ENCODE measurements around the gene PRDM16.

PRDM16 gene

DNA sequence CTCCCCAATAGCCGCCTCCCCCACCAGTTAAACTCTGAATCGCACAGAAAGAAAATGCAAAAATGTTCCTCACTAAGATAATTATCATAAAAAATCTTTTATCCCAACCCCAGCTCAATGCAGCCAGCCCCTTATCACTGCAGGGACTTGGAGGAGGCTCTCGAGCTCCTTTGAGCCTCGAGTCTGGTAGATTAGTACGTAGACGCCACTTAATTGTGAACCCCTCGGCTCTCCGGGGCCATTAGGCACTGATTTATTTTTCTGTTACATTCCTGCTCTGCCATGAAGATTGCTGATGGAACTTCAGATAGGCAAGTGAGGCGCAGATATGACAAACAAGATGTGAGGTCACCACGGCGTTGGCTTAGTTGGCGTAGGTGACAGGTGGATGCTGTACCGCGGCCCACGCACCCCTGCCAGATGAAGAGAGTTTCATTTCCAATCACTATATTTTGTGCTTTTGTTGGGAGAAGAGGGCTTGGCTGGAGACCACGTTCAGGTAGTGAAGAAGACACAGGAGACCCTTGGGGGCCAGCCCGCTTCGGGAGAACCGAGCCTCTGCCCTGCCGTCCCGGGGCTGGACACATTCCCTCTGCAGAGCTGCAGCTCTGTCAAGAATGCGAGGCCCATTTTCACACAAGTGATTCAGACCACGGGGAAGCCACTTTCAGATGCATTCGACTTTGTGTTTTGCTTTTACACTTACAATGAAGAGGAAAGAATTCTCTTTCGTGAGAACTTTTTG lies 329.6 kb downstream of the PRDM16 start:
- no peak for ATAC-seq
- TF ChIP-seq, protein P1, sequence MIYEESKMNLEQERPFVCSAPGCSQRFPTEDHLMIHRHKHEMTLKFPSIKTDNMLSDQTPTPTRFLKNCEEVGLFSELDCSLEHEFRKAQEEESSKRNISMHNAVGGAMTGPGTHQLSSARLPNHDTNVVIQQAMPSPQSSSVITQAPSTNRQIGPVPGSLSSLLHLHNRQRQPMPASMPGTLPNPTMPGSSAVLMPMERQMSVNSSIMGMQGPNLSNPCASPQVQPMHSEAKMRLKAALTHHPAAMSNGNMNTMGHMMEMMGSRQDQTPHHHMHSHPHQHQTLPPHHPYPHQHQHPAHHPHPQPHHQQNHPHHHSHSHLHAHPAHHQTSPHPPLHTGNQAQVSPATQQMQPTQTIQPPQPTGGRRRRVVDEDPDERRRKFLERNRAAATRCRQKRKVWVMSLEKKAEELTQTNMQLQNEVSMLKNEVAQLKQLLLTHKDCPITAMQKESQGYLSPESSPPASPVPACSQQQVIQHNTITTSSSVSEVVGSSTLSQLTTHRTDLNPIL (CRISPR knock-in tag; IDR thresholded peaks at IDR 0.05; ENCODE audit: low read depth) = no peak
- TF ChIP-seq RARB (CRISPR knock-in tag; IDR thresholded peaks at IDR 0.05) = no peak
- TF ChIP-seq PPARA (CRISPR knock-in tag; IDR thresholded peaks at IDR 0.05; ENCODE audit: borderline replicate concordance) = no peak
- TF ChIP-seq GLIS3 (CRISPR knock-in tag; IDR thresholded peaks at IDR 0.05) = no peak
- TF ChIP-seq ZNF565 (CRISPR knock-in tag; conservative IDR thresholded peaks at IDR 0.05; ENCODE audit: low read depth) = no peak
- TF ChIP-seq ZNF70 (CRISPR knock-in tag; IDR thresholded peaks at IDR 0.05) = no peak
- TF ChIP-seq, protein P2, sequence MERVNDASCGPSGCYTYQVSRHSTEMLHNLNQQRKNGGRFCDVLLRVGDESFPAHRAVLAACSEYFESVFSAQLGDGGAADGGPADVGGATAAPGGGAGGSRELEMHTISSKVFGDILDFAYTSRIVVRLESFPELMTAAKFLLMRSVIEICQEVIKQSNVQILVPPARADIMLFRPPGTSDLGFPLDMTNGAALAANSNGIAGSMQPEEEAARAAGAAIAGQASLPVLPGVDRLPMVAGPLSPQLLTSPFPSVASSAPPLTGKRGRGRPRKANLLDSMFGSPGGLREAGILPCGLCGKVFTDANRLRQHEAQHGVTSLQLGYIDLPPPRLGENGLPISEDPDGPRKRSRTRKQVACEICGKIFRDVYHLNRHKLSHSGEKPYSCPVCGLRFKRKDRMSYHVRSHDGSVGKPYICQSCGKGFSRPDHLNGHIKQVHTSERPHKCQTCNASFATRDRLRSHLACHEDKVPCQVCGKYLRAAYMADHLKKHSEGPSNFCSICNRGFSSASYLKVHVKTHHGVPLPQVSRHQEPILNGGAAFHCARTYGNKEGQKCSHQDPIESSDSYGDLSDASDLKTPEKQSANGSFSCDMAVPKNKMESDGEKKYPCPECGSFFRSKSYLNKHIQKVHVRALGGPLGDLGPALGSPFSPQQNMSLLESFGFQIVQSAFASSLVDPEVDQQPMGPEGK (CRISPR knock-in tag; IDR thresholded peaks at IDR 0.05; ENCODE audit: borderline replicate concordance) = no peak
- no peak for TF ChIP-seq ZC3H10 (CRISPR knock-in tag; IDR thresholded peaks at IDR 0.05)
- TF ChIP-seq ZFP30 (CRISPR knock-in tag; IDR thresholded peaks at IDR 0.05) = no peak
- TF ChIP-seq ISL1 (CRISPR knock-in tag; IDR thresholded peaks at IDR 0.05) = no peak
- TF ChIP-seq, protein P3, sequence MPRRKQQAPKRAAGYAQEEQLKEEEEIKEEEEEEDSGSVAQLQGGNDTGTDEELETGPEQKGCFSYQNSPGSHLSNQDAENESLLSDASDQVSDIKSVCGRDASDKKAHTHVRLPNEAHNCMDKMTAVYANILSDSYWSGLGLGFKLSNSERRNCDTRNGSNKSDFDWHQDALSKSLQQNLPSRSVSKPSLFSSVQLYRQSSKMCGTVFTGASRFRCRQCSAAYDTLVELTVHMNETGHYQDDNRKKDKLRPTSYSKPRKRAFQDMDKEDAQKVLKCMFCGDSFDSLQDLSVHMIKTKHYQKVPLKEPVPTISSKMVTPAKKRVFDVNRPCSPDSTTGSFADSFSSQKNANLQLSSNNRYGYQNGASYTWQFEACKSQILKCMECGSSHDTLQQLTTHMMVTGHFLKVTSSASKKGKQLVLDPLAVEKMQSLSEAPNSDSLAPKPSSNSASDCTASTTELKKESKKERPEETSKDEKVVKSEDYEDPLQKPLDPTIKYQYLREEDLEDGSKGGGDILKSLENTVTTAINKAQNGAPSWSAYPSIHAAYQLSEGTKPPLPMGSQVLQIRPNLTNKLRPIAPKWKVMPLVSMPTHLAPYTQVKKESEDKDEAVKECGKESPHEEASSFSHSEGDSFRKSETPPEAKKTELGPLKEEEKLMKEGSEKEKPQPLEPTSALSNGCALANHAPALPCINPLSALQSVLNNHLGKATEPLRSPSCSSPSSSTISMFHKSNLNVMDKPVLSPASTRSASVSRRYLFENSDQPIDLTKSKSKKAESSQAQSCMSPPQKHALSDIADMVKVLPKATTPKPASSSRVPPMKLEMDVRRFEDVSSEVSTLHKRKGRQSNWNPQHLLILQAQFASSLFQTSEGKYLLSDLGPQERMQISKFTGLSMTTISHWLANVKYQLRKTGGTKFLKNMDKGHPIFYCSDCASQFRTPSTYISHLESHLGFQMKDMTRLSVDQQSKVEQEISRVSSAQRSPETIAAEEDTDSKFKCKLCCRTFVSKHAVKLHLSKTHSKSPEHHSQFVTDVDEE (CRISPR knock-in tag; IDR thresholded peaks at IDR 0.05) = no peak
- TF ChIP-seq SNAI2 (CRISPR knock-in tag; IDR thresholded peaks at IDR 0.05) = no peak
- TF ChIP-seq BACH2 (CRISPR knock-in tag; IDR thresholded peaks at IDR 0.05; ENCODE audit: borderline replicate concordance) = no peak
- TF ChIP-seq TCF4 (CRISPR knock-in tag; IDR thresholded peaks at IDR 0.05; ENCODE audit: borderline replicate concordance) = no peak
- TF ChIP-seq, protein P4, sequence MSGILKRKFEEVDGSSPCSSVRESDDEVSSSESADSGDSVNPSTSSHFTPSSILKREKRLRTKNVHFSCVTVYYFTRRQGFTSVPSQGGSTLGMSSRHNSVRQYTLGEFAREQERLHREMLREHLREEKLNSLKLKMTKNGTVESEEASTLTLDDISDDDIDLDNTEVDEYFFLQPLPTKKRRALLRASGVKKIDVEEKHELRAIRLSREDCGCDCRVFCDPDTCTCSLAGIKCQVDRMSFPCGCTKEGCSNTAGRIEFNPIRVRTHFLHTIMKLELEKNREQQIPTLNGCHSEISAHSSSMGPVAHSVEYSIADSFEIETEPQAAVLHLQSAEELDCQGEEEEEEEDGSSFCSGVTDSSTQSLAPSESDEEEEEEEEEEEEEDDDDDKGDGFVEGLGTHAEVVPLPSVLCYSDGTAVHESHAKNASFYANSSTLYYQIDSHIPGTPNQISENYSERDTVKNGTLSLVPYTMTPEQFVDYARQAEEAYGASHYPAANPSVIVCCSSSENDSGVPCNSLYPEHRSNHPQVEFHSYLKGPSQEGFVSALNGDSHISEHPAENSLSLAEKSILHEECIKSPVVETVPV (CRISPR knock-in tag; IDR thresholded peaks at IDR 0.05) = no peak
- no peak for TF ChIP-seq ZFP3 (CRISPR knock-in tag; IDR thresholded peaks at IDR 0.05)

DNA sequence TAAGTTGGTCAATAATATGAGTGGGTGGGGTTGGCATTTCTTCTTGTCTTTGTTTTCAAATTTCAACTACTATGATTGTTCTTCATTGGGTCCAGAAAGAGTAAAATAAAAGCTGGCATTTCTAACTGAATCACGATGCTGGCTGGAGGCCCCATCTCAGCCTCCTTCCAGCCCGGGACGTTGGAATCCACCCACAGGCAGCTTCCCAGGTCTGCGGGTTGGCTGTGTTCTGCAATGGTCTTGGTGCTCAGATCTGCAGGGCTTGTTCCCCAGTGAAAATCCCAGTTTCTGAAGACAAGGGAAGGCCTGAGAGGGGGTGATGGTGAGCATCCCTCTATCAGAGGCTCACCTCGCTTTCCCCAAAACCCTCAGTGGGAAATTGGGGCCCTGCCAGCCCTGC lies 330.7 kb downstream of the PRDM16 start:
- no peak for ATAC-seq
- no peak for TF ChIP-seq RARB (CRISPR knock-in tag; IDR thresholded peaks at IDR 0.05)
- no peak for TF ChIP-seq CSDC2 (CRISPR knock-in tag; IDR thresholded peaks at IDR 0.05)
- TF ChIP-seq ZNF70 (CRISPR knock-in tag; IDR thresholded peaks at IDR 0.05) = no peak
- no peak for TF ChIP-seq ZC3H10 (CRISPR knock-in tag; IDR thresholded peaks at IDR 0.05)
- no peak for TF ChIP-seq ISL1 (CRISPR knock-in tag; IDR thresholded peaks at IDR 0.05)
- TF ChIP-seq GLIS3 (CRISPR knock-in tag; IDR thresholded peaks at IDR 0.05) = no peak
- no peak for TF ChIP-seq ESRRG (CRISPR knock-in tag; IDR thresholded peaks at IDR 0.05)
- TF ChIP-seq ZFP3 (CRISPR knock-in tag; IDR thresholded peaks at IDR 0.05) = no peak
- TF ChIP-seq TCF4 (CRISPR knock-in tag; IDR thresholded peaks at IDR 0.05; ENCODE audit: borderline replicate concordance) = no peak
- no peak for TF ChIP-seq OSR1 (CRISPR knock-in tag; IDR thresholded peaks at IDR 0.05)
- no peak for TF ChIP-seq ARNTL (CRISPR knock-in tag; IDR thresholded peaks at IDR 0.05; ENCODE audit: borderline replicate concordance, low read depth)
- TF ChIP-seq, protein P2 (CRISPR knock-in tag; IDR thresholded peaks at IDR 0.05; ENCODE audit: borderline replicate concordance) = no peak
- no peak for TF ChIP-seq SNAI2 (CRISPR knock-in tag; IDR thresholded peaks at IDR 0.05)
- TF ChIP-seq BACH2 (CRISPR knock-in tag; IDR thresholded peaks at IDR 0.05; ENCODE audit: borderline replicate concordance) = no peak
